HG02884 (cell line): ENCODE results near the gene TNC.

ENCODE experiments used
- ATAC-seq: cut with Tn5 transposase; IDR thresholded peaks from one replicate; pipeline ENCODE4 v1.9.1; 2021; ENCODE audit warnings: mild to moderate bottlenecking, moderate library complexity; ENCODE audit not compliant: unreplicated experiment

Gene TNC

DNA sequence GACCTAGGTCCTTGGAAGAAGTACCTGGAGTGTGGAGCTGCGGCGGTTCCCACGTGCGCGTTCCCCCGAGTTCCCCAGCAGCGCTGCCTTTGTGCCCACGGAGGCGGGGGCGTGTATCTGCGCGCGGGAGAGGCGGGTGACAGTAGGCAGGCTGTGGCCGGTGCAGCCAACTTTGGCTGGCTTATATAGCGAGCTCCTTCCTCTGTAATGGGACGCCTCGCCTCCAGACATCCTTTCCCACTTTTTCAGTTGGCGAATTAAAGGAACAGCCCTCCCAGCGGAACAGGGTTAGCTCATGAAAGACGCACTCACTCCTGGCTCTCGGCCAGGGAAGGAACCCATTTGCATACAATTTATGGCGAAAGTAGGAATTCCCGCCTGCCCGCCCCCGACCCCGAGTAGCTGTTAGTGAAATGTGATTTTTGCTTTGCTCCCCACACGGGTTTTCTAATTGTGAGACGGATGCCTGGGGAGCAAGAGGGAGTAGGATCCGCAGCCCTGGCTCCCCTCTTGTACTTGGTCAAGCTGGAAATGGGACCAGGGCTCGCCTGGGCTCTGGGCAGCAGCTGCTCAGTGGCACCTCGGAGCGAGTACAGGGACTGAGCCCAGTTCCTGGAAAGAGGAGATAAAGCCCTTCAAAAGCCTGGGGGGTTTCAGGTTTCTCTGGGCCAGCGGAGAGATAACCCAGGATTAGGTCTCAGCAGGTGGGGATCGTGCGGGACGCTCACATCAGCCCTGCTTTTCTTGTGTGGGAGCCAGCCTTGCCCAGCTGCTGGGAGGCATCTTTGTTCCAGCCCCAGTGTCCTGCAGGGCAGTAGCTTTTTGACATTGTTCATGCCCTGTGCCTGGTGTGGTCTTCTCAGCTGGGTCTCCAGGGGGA is at the start of gene TNC:
TSS of gene TNC (minus strand) at position 159 of the 880 bp plus-strand sequence. CDS start 27,139 bp downstream, outside the sequence.
- ATAC-seq: no peak

DNA sequence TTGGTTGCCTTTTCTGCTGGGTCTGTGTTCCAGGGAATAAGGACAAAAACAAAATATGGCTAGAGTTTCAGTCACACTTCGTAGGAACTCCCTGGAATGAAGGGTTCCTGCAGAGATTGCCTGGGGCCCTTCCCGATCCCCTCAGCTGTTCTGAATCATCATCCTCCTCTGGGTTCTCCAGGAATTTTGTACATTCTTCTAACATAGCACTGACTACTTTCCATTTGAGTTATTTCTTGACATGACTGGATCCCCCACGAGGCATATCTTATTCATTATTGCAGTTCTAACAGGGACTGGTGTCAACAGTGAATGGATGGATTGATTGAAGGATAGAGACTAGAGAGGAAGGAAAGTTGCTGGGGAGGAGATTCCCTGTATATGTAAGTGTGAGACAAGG is 49.2 kb upstream of the TNC start:
- no peak for ATAC-seq

DNA sequence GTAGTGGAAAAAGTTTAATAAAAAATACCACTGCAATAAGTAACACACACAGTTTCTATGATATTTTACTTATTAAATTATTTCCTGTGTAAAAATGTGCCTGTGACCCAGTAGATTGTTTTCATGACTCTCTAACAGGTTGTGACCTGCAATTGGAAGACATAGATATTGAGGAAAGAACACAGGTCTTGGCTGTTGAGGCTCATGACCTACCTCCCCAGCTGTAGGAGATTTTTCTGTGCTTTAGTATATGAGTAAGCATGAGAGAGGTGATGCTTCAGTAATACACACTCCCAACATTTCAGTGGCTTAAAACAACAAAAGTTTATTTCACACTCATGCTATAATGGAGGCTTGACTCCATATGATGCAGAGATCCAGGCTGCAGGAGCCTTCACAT is 47.3 kb upstream of the TNC start:
- no peak for ATAC-seq

DNA sequence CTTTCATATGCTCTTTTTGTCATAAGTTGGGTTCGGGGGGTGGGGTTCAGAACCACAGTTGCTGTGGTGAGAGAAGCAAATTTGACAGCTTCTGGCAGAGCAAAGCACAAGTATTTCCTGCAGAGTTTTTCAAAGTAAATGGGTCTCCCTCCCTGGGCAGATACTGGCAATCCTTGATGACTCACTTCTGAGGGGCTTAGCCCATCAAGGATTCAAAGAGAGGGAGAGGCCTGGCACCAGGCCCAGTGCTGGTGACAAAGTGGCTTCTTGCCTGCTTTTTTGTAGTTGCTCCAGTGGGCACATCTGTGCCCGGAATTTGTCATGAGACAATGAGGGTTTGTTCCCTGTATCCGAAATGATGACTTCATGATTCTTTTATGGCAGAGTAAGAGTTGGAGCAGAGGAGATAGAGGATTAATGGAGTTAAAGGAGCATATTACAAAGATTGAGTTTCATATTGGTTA is 46.6 kb upstream of the TNC start:
- ATAC-seq: no peak

DNA sequence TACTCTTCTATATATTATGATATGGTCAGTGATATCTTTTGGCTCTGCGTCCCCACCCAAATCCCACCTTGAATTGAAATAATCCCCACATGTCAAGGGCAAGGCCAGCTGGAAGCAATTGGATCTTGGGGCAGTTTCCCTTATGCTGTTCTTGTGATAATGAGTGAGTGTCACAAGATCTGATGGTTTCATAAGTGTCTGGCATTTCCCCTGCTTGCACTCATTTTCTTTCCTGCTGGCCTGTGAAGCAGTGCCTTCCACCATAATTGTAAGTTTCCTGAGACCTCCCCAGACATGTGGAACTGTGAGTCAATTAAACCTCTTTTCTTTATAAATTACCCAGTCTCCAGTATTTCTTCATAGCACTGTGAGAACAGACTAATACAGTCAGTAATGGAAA is 45.0 kb upstream of the TNC start:
- ATAC-seq: no peak

DNA sequence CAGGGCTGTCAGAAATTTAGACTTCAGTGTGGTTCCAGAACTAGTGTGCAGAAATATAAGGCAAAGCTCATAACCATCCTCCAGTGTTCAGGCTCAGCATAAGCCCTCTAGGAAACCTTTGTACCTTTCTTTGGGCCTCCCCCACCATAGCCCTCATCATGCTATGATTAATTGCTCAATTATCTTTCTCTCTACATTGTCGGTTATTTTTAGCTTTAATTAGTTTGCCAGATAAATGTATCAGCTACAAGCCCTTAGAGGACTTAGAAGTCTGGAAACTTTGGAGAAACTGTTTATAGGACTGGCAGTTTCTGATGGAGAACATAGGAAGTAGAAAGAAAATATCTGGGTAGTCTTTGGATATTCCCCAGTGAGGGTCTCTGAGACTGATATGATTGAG is 43.5 kb upstream of the TNC start:
- no peak for ATAC-seq

DNA sequence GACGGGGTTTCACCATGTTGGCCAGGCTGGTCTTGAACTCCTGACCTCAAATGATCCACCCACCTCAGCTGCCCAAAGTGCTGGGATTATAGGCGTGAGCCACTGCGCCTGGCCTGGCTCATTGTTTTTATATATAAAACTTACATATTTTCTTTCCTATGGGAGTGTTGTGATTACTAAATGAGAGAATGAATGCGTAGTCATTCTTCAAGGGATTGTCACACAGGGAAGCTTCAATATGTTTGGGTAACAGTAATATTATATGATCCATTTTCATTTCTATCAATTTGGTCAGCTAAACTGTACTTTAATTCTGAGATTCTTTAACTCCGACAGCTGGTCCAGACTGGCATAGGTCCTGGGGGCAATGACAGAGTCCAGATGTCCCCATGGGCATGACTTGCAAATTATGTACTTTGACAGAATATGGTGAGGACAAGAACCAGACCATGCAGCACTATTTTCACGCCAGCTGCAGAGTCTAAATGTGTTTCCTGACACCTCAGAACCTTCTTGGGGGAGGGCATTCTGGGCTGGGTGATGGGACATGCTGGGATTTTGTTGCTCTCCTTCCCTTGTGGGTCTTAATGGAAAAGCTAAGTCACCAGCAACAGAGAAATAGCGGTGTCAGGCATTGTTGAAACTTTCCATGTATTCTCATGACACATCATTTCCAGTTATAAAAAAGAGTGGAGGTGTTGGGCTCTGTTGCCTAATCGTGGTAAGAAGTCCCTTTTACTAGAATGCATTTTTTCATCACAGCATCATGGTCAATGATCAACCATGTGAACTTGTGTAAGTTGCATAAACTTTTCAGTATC is 40.9 kb upstream of the TNC start:
- no peak for ATAC-seq

DNA sequence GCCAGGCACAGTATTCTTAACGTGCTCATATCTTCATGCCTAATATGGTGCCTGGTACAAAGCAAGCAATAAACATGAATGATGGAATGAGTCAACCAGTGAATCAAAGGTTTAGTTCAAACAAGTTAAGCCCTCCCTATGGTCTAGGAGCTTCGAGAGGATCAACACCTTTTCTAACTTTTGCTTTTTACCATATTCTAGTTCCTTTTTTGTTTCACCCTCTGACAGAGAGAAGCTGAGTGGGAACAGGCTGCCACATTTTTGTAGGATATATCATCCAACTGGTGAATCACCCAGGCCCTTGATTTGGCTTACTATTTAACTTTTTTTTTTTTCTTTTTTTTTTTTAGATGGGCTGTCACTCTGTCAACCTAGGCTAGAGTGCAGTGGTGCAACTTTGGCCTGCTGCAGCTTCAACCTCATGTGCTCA is 39.3 kb upstream of the TNC start:
- ATAC-seq: no peak

DNA sequence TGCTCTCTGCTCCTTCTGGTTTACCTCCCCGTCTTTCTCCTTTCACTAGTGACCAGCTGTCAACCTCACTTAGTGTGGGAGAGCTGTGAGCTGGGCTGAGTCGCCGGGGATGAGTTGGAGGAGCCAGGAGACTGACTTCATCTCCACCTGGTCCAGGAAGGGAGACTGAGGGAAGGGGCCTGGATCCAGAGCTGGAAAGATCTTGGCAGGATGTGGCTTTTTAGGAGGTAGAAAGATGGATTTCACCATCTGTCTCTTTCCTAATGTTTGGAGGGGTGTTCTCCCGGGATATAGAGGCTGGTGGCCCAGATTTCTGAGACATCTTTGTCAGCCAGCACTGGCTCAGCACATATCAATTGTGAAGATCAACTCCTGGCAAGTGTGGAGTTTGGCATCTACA is 37.1 kb upstream of the TNC start:
- no peak for ATAC-seq

DNA sequence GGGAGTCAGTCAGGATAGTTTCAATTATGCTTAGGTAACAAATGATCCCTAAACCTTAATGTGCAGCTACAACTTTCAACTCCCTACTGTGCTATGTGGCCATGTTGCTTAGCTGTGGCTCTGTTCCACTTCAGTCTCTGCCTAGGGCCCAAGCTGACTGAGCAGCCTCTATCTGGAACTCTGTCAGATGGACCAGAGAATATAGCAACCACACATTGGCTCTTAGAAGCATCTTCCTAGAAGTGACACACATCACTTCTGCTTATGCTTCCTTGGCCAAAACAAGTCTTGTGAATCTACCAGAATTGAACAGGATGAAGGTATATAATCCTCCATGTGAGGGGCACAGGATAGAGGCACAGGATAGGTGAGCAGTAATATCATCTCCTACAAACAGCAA is 36.7 kb upstream of the TNC start:
- ATAC-seq: no peak

DNA sequence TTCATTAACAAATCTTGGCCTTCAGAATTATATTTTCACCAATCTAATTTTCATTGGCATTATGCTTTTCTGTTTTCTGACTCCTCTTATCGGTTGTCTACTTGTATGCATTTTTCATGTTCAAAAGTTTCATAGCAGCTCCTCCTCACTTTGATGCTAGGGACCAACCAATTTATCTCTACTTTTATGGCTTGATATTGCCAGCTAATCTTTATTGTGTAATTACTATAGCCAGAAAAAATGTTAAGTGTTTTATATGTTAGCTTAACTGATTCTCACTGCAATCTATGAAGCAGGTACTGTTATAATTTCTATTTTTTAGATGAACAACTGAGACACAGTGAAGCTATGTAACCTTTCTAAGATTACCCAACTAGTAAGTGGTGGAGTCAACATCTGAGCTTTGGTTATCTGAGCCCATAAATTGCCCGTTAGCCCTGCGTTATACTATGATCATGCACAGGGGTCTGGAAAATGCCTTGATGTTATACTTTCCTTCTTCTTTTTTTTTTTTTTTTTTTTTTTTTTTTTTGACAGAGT is 34.4 kb upstream of the TNC start:
- ATAC-seq: no peak

DNA sequence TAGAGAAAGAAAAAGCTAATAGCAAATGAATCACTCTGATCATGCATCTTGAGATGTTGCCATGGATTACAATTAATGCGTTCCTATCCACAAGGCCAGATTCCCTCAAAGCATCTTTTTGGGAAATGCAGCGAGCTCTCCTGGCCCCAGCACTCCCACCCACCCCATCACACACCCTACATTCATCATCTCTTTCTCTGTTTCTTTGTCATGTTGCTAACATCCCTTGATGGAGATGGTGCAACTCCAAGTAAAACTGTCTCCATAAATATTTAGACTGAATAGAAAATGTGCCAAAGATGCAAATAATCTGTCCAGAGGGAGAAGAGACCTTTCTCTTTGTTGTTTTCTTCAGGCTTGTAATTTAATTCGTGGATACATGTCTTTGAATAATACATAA is 30.8 kb upstream of the TNC start:
- no peak for ATAC-seq

DNA sequence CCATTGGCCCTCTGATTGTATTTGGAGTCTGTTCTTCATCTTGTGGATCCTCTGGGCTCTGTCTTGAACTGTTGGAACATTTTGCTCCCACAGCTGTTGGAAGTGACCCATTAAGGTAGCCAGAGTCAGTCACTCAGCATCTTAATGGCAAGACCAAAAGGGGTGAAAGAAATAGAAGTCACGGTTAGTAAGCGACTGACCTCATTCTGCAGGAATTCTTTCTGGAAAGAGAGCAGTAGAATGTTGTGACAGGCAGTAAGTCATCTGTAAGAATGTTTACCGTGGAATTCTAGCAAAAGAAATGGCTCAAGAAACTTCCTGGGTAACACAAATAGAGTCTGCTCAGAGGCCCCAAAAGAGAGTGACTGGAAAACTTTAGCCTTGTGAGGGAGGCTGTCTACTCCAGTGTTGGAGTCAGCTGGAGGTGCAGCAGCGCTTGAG is 28.6 kb upstream of the TNC start:
- ATAC-seq: no peak

DNA sequence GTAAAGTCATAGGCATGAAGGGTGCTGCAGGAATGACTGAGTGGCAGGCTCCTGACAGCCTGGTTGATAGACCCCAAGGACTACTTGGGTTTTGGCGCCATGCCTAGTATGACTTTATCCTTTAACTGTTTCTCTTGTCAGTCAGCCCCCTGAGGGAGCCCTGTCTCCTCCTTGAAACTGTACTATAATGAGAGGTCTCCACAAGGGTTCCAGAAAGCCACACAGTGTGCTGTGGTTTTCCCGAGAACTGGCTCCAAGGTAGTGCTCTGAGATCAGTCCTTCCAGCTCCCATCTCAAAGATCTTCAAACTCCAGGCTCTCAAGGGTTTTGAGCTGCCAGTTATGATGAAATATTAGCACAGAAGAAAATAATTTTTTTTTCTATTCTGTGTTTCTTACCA is 26.7 kb upstream of the TNC start:
- no peak for ATAC-seq

DNA sequence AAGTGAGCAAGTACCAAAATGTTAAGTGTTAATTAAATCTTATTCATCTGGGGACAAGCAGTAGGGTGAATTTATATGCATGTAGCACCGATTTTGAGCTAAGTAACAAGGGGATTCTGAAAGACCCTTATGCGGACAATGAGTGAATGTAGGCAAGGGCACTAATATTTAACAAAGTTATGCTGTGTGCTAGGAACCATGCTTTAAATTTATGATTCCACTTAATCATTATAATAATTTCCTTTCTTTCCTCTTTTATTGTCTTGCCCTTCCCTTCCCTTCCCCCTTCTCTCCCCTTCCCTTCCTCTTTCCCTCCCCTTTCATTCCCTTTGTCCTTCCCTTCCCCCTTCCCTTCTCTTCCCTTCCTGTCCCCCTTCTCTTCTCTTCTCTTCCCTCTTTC is 25.7 kb upstream of the TNC start:
- no peak for ATAC-seq

DNA sequence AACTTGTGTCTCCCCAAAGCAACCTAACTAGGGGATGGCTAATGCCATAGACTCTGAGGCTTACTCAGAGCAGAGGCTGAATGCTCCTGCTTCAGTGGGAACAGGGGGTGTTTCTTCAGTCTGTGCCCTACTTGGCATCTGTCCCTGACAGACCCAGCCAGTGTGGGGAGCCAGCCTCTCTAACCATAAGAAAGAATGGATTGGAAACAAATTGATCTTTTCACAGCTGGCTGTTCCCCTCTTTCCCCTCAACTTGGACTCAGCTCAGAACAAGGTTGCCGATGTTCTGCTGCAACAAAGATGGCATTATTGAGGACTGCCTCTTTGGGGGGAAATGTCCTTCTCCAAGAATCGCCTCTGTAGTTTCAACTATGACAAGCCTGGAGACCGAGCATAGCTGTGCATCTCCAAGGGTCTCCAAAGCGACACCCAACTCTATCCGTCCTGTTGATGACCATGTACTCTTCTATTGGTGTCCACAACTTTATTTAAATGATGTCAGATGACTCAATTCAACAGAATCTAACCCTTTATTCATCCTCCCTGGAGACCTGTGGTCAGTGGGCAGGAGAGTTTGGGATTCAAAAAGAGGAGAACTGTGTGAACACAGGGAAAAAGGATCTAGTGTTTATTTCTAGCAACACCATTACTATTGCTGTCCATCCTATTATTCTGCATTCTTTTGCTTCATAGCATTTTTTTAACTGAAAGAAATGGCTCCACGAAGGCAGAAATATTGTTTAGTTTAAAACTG is 24.7 kb upstream of the TNC start:
- ATAC-seq: no peak

DNA sequence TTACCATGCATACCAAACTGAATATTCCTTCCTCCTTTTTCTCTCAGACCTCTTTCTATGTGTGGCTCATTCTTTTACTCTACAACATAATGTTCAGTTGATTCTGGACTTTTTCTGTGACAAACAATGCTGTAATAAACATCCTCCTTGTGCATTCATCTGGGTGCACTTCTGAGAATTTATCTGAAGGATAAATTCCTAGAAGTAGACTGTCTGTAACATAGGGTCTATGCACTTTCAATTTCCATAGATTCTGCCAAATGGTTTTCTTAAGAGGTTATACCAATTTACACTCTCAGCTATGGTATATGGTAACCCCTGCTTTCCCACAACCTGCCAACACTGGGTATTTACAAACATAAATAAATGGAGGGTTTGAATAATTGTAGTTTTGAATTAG is 24.1 kb upstream of the TNC start:
- no peak for ATAC-seq

DNA sequence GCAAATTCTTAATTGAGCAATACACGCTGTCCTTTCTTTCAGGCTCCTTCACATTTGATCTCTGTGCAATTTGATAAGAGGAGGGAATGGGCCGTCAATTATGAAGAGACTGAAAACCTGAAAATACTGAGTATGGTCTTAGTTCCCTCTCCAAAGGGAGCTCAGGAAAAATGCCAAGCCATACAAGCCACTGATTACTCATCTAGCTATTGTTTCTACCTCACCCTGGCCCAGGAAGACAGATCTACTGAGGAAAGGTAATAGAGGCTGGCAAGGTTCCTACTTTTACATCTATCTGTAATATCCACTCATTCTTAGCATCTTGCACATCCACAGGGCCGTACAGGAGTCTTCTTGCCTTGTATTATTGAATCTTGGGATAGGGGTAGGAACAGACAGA is 23.7 kb upstream of the TNC start:
- ATAC-seq: no peak

DNA sequence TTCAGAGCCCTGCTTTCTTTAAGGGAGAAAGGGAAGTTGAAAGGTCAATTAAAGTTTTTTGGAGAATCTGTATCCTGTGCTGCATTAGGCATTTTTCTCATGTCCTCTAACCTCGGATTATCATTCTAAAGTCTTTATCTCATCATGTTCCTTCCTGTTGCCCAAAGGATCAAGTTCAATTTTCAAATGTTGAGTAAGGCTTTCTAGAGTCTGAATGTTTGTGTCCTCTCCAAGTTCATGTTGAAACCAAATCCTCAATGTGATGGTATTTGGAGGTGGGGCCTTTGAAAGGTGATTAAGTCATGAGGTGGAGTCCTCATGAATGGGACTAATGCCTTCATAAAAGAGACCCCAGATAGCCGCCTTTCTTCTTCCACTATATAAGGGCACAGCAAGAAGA is 20.2 kb upstream of the TNC start:
- ATAC-seq: no peak

DNA sequence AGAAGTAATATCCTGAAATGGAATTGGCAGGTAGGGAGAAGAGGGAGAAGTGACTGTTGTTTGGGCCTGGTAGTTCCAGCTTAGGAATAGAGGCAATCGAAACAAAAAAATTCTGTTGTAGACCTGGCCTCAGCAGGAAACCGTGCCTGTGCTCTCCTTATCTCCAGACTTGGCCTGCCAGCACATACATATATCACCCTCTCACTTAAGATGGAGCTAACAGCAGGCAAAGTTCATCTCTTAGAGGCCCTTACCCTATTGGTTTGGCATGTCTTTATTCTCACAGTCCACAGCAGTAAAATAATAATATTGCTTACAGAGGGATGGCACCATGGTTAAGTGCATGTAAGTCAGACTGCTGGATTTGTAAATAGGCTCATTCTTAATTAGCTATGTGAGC is 19.6 kb upstream of the TNC start:
- ATAC-seq: no peak
